PC-9 (cell line): ENCODE measurements around the gene UGT3A1.

Experiments
- CTCF ChIP-seq: fragments of 200-600 bp; sonication (generic); conservative IDR thresholded peaks from 2 replicates; pipeline ENCODE4 v1.6.1; 2017; ENCODE audit warnings: mixed run types, antibody characterized with exemption, mild to moderate bottlenecking, moderate library complexity
- EZH2 ChIP-seq: fragments of 200-600 bp; sonication (generic); IDR thresholded peaks from 2 replicates; pipeline ENCODE4 v1.8.0; 2017; ENCODE audit warnings: antibody characterized with exemption, low read depth

GRCh38 chr5:35971186-35971877 is 19.9 kb downstream of the UGT3A1 start:
- TF ChIP-seq CTCF: no peak
- no peak for TF ChIP-seq EZH2
